Measurements from ENCODE around the gene ENKD1.
A peak's percentile ranks its signal among the peaks of the same experiment; 100 is the strongest.

ENKD1 gene

DNA sequence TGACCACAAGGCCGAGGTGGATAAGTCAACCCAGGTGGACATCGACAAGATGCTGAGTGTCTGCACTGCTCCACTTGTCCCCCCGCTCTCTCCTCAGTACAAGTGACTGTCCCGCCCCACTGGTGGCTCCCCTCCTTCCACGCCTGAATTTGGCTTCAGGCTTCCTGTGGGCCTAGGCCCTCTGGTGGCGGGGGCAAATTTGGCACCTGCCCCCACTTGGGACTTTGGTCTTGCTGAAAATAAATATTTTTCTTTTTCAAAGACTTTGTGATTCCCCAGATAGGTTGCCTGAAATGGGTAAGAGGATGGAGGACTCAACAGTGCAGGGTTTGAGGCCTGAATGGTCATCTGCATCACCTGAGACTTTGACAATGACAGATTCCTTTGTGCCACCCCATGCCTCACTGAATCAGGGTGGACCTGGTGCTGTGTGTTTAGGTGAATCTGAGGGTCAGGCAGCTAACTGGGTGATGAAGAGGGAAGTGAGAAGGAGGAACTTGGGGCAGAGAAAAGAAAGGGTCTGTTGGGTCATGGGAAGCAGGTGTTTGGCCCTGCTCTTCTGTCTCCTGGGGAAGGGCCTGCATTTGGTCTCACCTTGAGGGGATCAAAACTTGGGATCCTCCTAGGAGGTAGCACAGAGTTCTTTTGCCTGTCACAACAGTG is 2.1 kb upstream of the ENKD1 start:
- TF ChIP-seq, protein P1, sequence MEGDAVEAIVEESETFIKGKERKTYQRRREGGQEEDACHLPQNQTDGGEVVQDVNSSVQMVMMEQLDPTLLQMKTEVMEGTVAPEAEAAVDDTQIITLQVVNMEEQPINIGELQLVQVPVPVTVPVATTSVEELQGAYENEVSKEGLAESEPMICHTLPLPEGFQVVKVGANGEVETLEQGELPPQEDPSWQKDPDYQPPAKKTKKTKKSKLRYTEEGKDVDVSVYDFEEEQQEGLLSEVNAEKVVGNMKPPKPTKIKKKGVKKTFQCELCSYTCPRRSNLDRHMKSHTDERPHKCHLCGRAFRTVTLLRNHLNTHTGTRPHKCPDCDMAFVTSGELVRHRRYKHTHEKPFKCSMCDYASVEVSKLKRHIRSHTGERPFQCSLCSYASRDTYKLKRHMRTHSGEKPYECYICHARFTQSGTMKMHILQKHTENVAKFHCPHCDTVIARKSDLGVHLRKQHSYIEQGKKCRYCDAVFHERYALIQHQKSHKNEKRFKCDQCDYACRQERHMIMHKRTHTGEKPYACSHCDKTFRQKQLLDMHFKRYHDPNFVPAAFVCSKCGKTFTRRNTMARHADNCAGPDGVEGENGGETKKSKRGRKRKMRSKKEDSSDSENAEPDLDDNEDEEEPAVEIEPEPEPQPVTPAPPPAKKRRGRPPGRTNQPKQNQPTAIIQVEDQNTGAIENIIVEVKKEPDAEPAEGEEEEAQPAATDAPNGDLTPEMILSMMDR (IDR thresholded peaks at IDR 0.05), result no peak
- no peak overlapping the region for H3K4me3 ChIP-seq
- H3K27ac ChIP-seq, result peak overlapping the region in 1 of 2 donors; percentile 96
- no peak for DNase-seq (ENCODE audit: low spot score)

DNA sequence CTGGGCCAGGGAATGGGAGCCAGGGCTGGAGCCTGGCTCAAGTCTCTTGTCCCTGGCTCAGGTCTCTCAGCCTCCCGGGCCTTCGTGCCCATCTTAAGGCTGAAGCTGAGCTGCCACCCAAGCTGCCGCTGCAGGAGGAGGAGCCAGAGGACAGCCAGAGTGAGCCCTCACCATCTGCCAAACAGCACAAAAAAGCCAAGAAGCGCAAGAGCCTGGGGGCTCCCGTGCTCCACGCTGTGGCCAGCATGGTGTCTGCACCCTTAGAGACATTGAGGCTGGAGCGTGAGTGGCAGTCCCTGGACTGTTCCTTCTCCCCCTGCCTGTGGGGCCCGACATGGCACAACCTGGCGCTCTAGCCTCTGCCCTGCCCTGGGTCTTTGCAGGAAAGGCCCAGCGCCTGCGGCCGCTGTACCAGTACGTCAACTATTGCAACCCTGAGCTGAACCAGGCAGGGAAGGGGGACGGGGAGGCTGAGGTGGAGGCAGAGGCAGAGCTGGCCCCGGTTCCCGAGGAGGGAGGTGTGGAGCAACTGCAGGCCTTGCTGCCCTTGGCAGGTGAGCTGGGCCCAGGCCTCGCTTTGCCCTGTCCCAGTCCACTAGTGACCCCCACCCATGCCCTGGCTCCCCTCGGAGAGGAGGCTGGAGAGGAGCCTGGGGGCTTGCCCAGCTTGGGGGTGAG is 1.4 kb upstream of the ENKD1 start:
- Histone ChIP-seq H3K27ac (peak overlapping the region; percentile 86 to 96), H3K4me3 (peak overlapping the region; percentile 84)
- TF ChIP-seq, protein P1 (IDR thresholded peaks at IDR 0.05), result peak; percentile 92
- DNase-seq (ENCODE audit: low spot score), result peak; percentile 93

DNA sequence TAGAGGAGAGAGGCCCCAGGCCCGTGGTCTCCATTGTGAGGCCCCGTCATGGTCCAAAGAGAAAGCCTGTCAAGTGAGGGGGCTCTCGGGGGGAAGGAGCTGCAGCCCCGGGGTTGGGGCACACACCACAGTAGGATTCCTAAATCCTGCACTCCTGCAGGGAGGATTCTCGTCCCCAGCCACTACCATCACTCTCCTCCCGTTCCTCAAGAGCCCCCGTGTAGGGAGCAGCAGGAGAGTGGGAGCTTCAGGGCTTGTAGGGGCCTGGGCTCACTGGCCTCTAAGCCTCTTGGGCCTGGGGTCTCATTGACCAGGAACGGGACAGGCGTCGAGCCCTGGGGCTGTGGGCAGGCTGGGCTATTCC is 885 bp upstream of the ENKD1 start:
- H3K27ac ChIP-seq, result peak overlapping the region; percentile 86 to 96
- peak overlapping the region; percentile 84 for H3K4me3 ChIP-seq
- DNase-seq (ENCODE audit: low spot score), result no peak
- TF ChIP-seq, protein P1 (IDR thresholded peaks at IDR 0.05), result no peak

DNA sequence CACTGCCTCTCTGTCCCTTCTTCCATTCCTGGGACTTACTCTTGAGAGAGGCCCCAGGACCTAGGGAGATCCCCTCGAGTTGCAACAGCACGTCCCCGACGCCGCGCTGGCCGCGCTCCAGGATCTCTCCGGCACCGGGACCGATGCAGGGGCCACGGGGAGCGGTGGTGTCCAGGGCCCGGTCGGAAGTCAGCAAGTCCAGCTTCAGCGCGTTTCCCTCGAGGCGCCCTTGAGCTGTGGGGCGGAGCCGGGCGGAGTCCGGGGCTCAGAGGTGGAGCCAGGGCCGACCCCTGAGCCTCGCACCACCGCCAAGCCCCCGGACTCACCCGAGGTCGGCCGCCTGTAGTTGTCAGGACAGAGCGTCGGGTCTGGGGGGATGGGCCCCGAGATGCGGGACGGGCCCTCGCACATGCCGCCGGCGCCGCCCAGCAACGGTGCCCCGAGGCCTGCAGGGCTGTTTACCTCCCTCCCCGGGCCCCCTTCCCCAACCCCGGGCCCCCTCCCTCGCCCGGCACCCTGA is 458 bp downstream of the ENKD1 start:
- no peak for DNase-seq (ENCODE audit: low spot score)
- Histone ChIP-seq H3K27ac (peak overlapping the region; percentile 86 to 96), H3K4me3 (peak overlapping the region; percentile 84)
- TF ChIP-seq, protein P1 (IDR thresholded peaks at IDR 0.05), result no peak

DNA sequence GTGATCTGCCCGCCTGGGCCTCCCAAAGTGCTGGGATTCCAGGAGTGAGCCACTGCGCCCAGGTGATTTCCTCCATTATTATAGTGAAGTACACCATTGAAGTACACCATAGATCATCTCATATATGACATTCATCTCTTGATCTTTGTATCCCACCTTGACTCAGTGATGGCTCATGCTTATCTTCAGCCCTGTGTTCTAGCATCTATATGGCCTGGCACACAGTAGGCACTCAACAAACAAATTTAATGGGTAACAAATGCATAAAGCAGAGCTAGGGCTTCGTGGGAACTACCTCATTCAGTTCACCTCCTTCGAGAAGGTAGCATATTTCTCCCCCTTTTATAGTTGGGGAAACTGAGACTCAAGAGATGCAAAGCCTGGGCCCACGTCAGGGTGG is 952 bp downstream of the ENKD1 start:
- TF ChIP-seq, protein P1 (IDR thresholded peaks at IDR 0.05), result no peak
- H3K27ac ChIP-seq, result no peak overlapping the region
- H3K4me3 ChIP-seq, result peak overlapping the region; percentile 84
- no peak for DNase-seq (ENCODE audit: low spot score)

DNA sequence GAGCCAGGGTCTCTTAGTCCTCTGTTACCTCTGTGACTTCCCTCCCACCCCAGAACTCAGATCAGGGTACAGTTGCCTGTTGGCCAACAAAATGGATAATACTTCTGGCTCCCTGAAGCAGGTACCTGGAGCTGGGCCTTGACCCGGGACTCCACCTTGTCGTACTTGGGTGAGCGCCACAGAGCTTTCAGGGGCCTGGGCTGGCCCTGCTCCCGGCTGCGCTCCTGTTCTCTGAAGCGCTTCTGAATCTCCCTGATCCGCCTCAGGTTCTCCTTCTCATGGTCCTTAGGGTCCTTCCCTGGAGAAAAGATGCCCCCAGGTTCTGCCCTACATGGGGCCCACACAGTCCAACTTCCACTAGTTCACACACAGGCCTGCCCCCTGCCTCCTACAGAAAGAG is 1.7 kb downstream of the ENKD1 start:
- TF ChIP-seq, protein P1 (IDR thresholded peaks at IDR 0.05), result no peak
- Histone ChIP-seq H3K4me3 (no peak overlapping the region), H3K27ac (no peak overlapping the region)
- DNase-seq (ENCODE audit: low spot score), result no peak

DNA sequence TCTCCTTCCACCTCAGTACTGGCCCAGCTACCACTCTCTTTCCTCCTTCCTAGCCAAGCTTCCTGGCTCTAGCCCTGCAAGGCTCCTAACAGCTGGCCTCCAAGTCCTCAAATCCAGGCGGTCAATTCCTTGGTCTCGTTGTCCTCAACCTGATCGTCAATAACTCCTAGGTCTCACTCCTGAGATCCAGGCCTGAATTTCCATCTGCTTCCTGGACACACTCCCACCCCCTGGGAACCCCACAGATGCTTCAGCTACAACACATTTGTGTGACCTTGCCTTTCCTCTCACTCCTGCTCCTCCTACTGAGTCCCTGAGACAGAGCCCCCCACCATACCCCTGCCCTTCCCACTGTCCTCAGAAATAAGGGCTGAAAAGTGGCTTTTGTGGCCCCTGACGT is 2.3 kb downstream of the ENKD1 start:
- no peak overlapping the region for H3K27ac ChIP-seq
- DNase-seq (ENCODE audit: low spot score), result no peak
- H3K4me3 ChIP-seq, result no peak overlapping the region
- TF ChIP-seq, protein P1 (IDR thresholded peaks at IDR 0.05), result no peak

All from coronary artery (tissue), 2 donors.